ENCODE measurements around the gene SEMA4D. TPM values are rescaled to one million over a fixed set of nuclear protein-coding genes. Genes with fewer than 3 reads are reported as not detected.

Gene SEMA4D
- total RNA-seq, 1 donor from 2014 or later: 13.5 TPM

DNA sequence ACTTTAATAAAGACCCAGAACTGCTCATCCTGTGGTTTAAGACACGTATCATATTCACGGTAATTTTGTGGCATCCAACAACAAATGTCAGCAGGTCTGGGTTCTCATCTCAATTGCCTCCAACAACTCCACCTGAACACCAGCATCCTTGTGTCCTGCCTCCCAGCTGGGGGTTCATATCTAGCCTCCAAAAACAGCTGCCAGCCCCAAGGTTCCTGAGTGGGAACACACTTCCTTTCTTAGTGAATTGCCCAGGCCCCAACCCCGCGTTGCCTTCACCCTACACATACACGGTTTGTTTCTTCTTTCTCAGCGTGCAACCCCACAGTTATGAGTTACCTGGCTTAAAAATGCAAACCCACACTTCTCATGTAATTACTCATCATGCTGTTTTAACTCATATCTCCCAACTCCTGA lies 77.9 kb downstream of the SEMA4D start:
- Histone ChIP-seq H3K27ac (no peak overlapping the region), H3K4me3 (no peak overlapping the region), H3K36me3 (no peaks in the 10 kb centered on the region), H3K27me3 (no peaks in the 10 kb centered on the region), H3K9me3 (no peaks in the 10 kb centered on the region), H3K4me1 (no peaks in the 10 kb centered on the region)
- intact Hi-C loops (cut with DNase I): loop anchor here (10.0 kb wide), 1 partner anchor 125 kb away; no protein-coding TSS in a partner anchor
- no peak for DNase-seq (ENCODE audit: low spot score in 2 of 2)
- TF ChIP-seq CTCF (IDR thresholded peaks at IDR 0.05): no peak

GRCh38 chr9:89418882-89419640 lies 78.9 kb downstream of the SEMA4D start:
- H3K36me3 ChIP-seq: no peaks in the 10 kb centered on the region
- TF ChIP-seq CTCF (IDR thresholded peaks at IDR 0.05): no peak
- no peaks in the 10 kb centered on the region for H3K4me1 ChIP-seq
- H3K27ac ChIP-seq: no peak overlapping the region
- no peak for DNase-seq (ENCODE audit: low spot score in 2 of 2)
- H3K4me3 ChIP-seq: no peak overlapping the region
- intact Hi-C loops (cut with DNase I): loop anchor here (10.0 kb wide), 1 partner anchor 126 kb away; no protein-coding TSS in a partner anchor
- no peaks in the 10 kb centered on the region for H3K27me3 ChIP-seq
- H3K9me3 ChIP-seq: no peaks in the 10 kb centered on the region

GRCh38 chr9:89418474-89418845 lies 79.5 kb downstream of the SEMA4D start:
- Histone ChIP-seq H3K27me3 (no peaks in the 10 kb centered on the region), H3K4me1 (no peaks in the 10 kb centered on the region), H3K9me3 (no peaks in the 10 kb centered on the region), H3K27ac (no peak overlapping the region), H3K36me3 (no peaks in the 10 kb centered on the region), H3K4me3 (no peak overlapping the region)
- intact Hi-C loops (cut with DNase I): loop anchor here (10.0 kb wide), 1 partner anchor 126 kb away; no protein-coding TSS in a partner anchor
- no peak for DNase-seq (ENCODE audit: low spot score in 2 of 2)
- no peak for TF ChIP-seq CTCF (IDR thresholded peaks at IDR 0.05)

DNA sequence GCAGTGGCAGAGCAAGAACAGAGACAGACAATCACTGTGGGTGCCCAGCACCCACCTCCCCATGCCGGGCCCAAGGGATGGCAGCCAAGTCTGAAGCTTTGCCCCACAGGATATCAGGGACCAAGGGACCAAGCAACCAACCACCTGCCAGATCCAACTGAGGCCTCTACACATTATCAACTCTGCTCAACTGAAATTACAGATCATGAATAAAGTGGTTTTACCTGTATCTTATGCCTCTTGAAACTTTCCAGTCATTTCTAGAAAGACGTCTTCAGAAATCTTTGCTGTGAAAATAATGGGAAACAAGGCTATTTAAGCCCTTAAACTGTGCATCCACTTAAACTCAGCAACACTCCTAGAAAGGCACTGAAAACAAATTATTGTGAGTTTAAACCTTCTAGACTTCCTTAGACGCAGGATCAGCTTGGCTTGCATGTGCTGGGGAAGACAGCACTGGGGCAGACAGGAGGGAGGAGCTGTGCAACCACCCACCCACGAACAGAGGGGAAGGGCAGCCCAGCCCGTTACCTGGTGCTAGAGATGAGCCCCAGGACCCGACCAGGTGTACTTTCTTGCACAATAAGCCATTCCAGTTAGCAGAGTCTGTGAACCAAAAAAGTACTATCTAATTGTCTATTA lies 80.0 kb downstream of the SEMA4D start:
- DNase-seq (ENCODE audit: low spot score in 2 of 2): no peak
- no peak for TF ChIP-seq CTCF (IDR thresholded peaks at IDR 0.05)
- intact Hi-C loops (cut with DNase I): loop anchor here (10.0 kb wide), 1 partner anchor 127 kb away; no protein-coding TSS in a partner anchor
- Histone ChIP-seq H3K9me3 (no peaks in the 10 kb centered on the region), H3K27me3 (no peaks in the 10 kb centered on the region), H3K36me3 (no peaks in the 10 kb centered on the region), H3K4me3 (no peak overlapping the region), H3K4me1 (no peaks in the 10 kb centered on the region), H3K27ac (no peak overlapping the region)

DNA sequence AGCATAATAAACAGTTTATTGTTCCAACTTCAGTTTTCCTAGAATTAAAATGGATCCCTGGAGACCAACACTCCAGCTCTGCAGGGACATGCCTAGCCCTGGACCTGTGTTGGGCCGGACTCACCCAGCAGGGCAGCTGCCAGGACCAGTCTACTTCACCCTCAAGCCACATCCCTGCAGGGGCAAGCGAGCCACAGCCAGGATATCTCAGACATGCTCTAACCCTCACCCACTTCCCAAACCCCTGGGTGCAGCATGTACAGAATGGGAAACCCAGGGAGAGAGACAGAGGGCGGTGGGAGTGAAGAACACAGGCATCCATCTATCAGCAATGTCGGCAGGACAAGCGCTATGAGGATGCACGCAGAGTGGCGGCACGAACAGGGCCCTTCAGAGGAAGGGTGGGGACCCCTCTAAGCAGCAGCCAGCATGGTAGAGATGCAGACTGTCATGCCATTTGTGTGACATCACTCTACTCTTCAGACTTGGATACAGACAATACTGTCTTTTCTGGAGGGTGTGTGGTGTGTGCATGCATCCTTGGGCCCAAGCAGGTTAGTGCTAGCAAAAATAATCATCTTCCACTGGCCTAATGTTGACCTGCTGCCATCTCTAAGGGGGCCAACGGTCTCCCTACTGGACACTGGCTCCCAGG lies 83.1 kb downstream of the SEMA4D start:
- TF ChIP-seq CTCF (IDR thresholded peaks at IDR 0.05): no peak
- no peaks in the 10 kb centered on the region for H3K9me3 ChIP-seq
- no peak overlapping the region for H3K4me3 ChIP-seq
- H3K36me3 ChIP-seq: no peaks in the 10 kb centered on the region
- DNase-seq (ENCODE audit: low spot score in 2 of 2): no peak
- no peak overlapping the region for H3K27ac ChIP-seq
- H3K27me3 ChIP-seq: no peaks in the 10 kb centered on the region
- H3K4me1 ChIP-seq: no peaks in the 10 kb centered on the region
- intact Hi-C loops (cut with DNase I): loop anchor here (10.0 kb wide), 1 partner anchor 130 kb away; no protein-coding TSS in a partner anchor

All from ascending aorta (tissue), 2 donors.